Measurements from ENCODE around the gene ANKRD27.
A peak's percentile ranks its signal among the peaks of the same experiment; 100 is the strongest.
"Not testable (repeated sequence)": the region's sequence is repeated elsewhere in the genome, so short reads cannot be mapped to it uniquely, and the experiment has no call there.

The ANKRD27 gene

GRCh38 chr19:32674931-32675719 lies at the start of gene ANKRD27:
Gene ANKRD27 (minus strand): TSS chr19:32675180. CDS start chr19:32659015, 16,165 bp downstream.
- peak; percentile 95 for DNase-seq (ENCODE audit: low read depth in 2 of 2)

GRCh38 chr19:32720936-32721250 lies 45.9 kb upstream of the ANKRD27 start:
- DNase-seq (ENCODE audit: low read depth in 2 of 2), result no peak

- no peak for DNase-seq (ENCODE audit: low read depth in 2 of 2)
Observed at GRCh38 chr19:32720216-32720935, 45.4 kb upstream of the ANKRD27 start.

- DNase-seq (ENCODE audit: low read depth in 2 of 2), result no peak
Observed at GRCh38 chr19:32719611-32720059, 44.7 kb upstream of the ANKRD27 start, which contains the start of gene TDRD12. Gene TDRD12 (plus strand): TSS chr19:32719767. CDS start chr19:32720073, 306 bp downstream.

- no peak for DNase-seq (ENCODE audit: low read depth in 2 of 2)
Observed at GRCh38 chr19:32718286-32718685, 43.3 kb upstream of the ANKRD27 start.

- no peak for DNase-seq (ENCODE audit: low read depth in 2 of 2)
Observed at GRCh38 chr19:32717496-32717895, 42.5 kb upstream of the ANKRD27 start.

- DNase-seq (ENCODE audit: low read depth in 2 of 2), result not testable (repeated sequence)
Observed at GRCh38 chr19:32716203-32716602, 41.2 kb upstream of the ANKRD27 start.

- no peak for DNase-seq (ENCODE audit: low read depth in 2 of 2)
Observed at GRCh38 chr19:32711747-32712146, 36.8 kb upstream of the ANKRD27 start.

- DNase-seq (ENCODE audit: low read depth in 2 of 2), result no peak
Observed at GRCh38 chr19:32709032-32709431, 34.1 kb upstream of the ANKRD27 start.

GRCh38 chr19:32708457-32708856 lies 33.5 kb upstream of the ANKRD27 start:
- no peak for DNase-seq (ENCODE audit: low read depth in 2 of 2)

GRCh38 chr19:32704006-32704405 lies 29.0 kb upstream of the ANKRD27 start:
- not testable (repeated sequence) for DNase-seq (ENCODE audit: low read depth in 2 of 2)

GRCh38 chr19:32702010-32702409 lies 27.0 kb upstream of the ANKRD27 start:
- no peak for DNase-seq (ENCODE audit: low read depth in 2 of 2)

GRCh38 chr19:32700129-32700528 lies 25.1 kb upstream of the ANKRD27 start:
- DNase-seq (ENCODE audit: low read depth in 2 of 2), result not testable (repeated sequence)

- DNase-seq (ENCODE audit: low read depth in 2 of 2), result not testable (repeated sequence)
Observed at GRCh38 chr19:32696771-32697170, 21.8 kb upstream of the ANKRD27 start.

GRCh38 chr19:32695506-32695905 lies 20.5 kb upstream of the ANKRD27 start:
- not testable (repeated sequence) for DNase-seq (ENCODE audit: low read depth in 2 of 2)

GRCh38 chr19:32694851-32695250 lies 19.9 kb upstream of the ANKRD27 start:
- not testable (repeated sequence) for DNase-seq (ENCODE audit: low read depth in 2 of 2)

GRCh38 chr19:32694316-32694715 lies 19.3 kb upstream of the ANKRD27 start:
- not testable (repeated sequence) for DNase-seq (ENCODE audit: low read depth in 2 of 2)

- DNase-seq (ENCODE audit: low read depth in 2 of 2), result peak in 1 of 2 donors; percentile 6
Observed at GRCh38 chr19:32693151-32694108, 18.4 kb upstream of the ANKRD27 start.

- no peak for DNase-seq (ENCODE audit: low read depth in 2 of 2)
Observed at GRCh38 chr19:32692727-32693061, 17.7 kb upstream of the ANKRD27 start.

- DNase-seq (ENCODE audit: low read depth in 2 of 2), result peak in 1 of 2 donors; percentile 16
Observed at GRCh38 chr19:32691952-32692726, 17.2 kb upstream of the ANKRD27 start.

Data from stimulated activated CD8-positive, alpha-beta memory T cell treated with anti-CD3 and anti-CD28 coated beads, Interleukin-15, amount 100 ng/mL, for 4 hours (primary cell).